Suppressor macrophage treated with lipopolysaccharide for 4 hours (primary cell): ENCODE measurements around the gene CRISP3.
"Not testable (repeated sequence)": the region's sequence is repeated elsewhere in the genome, so short reads cannot be mapped to it uniquely, and the experiment has no call there.

Experiments
- DNase-seq: peaks from one replicate; pipeline ENCODE4 v3.0.0-alpha.2; 2020

Gene CRISP3

DNA sequence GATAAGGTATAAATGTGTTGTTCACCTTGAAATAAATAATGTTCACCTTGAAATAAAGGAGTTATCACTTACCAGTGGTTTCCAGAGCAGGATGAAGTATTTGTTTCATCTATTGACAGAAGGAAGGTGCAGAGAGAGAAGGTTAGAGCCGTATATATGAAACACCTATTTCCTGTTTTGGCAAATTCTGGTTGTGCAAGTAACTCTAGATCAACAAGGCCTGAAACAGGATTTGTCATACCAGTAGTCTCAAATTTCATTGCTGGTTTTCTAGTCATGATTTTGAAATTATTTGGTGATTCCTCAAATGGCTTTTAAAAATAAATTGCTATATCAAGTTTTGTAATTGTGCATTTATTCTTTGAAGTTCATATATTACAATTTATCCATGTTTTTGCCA is at the start of gene CRISP3:
Gene CRISP3 (minus strand): TSS at position 130 of the 400 bp plus-strand sequence. CDS start 21 bp downstream, at position 109.
- no peak for DNase-seq

GRCh38 chr6:49790341-49790740 is 46.2 kb upstream of the CRISP3 start:
- no peak for DNase-seq

DNA sequence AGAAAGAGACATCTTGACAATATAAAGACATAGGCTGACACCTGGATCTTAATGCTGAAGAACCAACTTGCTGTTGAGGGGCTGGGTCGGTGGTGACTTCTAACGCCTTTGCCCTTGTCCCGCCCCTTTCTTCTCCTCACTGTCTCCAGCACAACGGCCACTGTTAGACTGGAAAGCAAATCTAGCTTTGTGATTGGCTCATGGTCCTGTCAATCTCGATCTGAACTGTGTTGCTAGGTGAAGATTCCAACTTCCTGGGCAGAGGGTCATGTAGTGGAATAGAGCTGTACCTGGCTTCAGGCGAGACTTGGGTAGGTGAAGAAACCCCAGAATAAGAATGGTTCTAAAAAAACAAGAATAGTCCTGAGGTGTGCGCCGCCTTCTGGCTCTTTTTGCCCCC is 43.0 kb upstream of the CRISP3 start, which contains the start of gene PGK2:
Gene PGK2 (minus strand): TSS at position 110 of the 400 bp plus-strand sequence. CDS start 98 bp downstream, at position 12.
- DNase-seq = no peak

- DNase-seq = no peak
Observed at GRCh38 chr6:49784272-49784671, 40.1 kb upstream of the CRISP3 start.

GRCh38 chr6:49782725-49783124 is 38.5 kb upstream of the CRISP3 start:
- DNase-seq = no peak

GRCh38 chr6:49782293-49782692 is 38.1 kb upstream of the CRISP3 start:
- DNase-seq = no peak

DNA sequence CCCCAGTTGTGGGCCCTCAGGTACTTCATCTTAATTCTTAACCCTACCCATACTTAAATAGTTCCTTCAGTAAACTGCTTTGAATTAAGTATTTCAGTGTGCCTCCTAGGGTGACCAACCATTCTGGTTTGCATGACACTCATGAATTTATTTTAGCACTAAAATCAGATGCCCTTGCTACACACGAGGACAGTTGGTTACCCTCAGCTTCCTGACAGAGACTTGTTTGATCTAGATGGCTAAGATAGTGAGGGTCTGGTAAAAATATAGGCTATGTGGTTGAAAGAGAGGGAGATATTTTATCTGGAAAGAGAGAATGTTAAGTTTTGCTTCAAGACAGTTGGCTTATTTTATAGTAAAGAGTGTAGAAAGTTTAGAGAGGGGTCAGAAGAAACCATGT is 32.3 kb upstream of the CRISP3 start:
- no peak for DNase-seq

GRCh38 chr6:49775043-49775442 is 30.9 kb upstream of the CRISP3 start:
- DNase-seq = no peak

GRCh38 chr6:49772285-49772684 is 28.1 kb upstream of the CRISP3 start:
- DNase-seq = no peak

- DNase-seq = no peak
Observed at GRCh38 chr6:49766762-49767161, 22.6 kb upstream of the CRISP3 start.

DNA sequence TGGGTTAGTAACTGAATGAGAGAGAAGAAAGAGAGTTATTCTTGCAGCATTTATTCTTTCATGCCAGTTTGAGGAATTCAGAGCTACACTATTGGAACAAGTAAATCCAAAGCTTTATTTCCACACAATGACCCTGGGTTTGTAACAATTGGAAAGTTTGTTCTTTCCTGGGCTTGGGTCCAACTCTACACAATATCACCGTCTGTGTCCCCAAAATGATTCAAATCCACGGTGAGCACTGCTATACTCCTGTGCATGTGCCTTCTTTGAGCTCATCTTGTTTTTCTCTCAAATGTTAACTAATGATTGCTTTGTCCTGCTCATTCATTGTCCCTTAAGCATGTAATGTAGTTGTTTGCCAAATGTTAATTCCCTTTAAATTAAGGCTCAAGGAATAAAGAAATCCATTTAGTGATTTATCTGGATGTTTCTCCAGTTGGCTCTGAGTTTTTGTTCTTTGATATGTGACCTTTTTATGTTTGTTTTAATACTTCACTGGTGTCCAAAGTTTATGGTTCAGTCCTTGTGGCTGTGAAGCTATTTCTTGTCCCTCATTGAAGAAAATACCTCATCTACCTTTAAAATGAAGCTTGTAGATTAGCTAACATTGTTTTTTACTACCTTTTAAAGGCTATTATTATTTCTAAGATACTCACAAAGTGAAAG is 20.5 kb upstream of the CRISP3 start:
- no peak for DNase-seq

- no peak for DNase-seq
Observed at GRCh38 chr6:49743429-49743828, 759 bp downstream of the CRISP3 start.

DNA sequence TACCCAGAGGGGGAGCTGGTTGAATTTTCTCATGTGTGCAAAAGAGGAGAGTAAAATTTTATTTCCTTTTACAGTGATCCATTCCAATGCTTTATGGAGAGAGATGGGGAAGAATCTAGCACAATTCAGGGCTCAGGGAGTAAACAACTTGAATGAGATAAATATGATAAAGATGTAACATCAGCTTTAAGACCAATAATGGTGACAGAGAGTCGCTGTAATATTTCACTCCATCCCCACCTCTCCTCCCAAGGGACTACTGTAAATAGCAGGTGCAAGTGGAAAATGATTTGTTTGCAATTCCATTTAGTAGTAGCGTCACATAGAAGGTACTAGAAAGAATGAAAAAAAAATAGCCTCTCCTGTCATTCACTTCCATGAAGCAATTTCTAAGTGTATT is 4.8 kb downstream of the CRISP3 start:
- DNase-seq = no peak

DNA sequence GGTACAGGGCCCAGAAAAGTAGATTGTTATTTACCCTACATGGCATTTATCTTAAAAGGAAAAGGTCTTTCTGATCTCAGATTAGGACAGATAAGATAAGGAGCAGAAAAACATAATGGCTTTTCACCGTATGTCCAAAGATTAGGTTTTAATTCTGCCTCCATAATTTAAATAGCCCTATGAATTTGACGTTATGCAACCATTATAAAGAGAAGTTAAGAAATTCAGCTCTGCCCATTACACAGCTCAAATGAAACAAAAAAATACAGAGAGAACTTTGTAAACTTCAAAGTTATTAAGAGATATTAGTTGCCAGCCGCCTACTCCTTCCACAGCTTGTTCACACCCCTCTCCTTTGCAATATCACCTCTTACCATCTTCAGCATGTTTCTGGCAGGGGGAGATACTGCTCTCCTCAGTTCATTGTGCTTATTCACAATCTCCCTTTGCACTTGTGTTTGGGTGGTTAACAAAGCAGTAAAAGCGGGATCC is 8.1 kb downstream of the CRISP3 start:
- DNase-seq = no peak

DNA sequence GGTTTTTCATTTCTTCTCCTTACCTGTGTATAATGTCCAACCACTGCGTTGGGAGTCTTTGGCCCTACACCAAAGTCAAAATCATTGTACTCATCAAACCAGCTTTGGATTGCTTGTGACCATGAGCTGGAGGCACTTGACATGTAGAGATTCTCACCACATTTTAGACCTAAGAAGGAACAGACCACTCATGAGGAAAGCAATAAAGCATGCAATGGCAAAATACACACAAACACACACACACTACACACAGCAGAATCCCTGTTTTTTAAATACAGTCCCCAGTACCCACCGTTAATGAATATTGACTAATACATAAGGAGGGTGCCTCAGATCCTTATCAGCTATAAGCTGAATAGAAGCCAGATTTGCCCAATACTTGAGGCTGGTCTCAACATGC is 10.5 kb downstream of the CRISP3 start:
- no peak for DNase-seq

- no peak for DNase-seq
Observed at GRCh38 chr6:49732781-49733180, 11.4 kb downstream of the CRISP3 start.

DNA sequence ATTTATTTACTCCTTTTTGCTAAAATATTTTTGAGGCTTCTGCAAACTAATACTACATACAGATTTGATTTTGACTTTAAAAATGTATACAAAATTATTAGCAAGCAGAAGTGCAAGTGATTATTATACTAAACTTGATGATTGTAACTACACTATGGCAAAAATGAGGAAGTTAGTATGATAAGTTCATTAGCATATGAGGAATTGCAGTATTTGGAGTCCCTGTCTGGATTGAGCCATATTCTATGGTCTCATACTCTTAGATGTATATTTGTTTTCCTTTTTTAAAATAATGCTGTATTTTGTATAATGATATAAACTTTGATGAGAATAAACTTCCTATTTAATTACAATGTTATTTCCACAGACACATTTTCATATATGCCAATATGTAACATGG is 13.9 kb downstream of the CRISP3 start:
- DNase-seq = no peak

DNA sequence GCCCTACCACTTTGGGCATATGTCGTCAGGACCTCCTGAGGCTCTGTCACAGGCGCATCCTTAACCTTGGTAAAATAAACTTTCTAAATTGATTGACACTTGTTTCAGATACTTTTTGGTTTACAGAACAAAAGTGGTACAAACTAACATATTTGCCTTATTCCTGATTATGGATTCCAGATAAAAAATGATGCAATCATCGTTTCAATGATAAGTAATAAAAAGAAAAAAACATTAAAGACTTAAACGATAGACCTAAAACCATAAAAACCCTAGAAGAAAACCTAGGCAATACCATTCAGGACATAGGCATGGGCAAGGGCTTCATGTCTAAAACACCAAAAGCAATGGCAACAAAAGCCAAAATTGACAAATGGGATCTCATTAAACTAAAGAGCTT is 20.3 kb downstream of the CRISP3 start:
- not testable (repeated sequence) for DNase-seq

GRCh38 chr6:49721297-49721696 is 22.9 kb downstream of the CRISP3 start:
- no peak for DNase-seq

- no peak for DNase-seq
Observed at GRCh38 chr6:49720372-49720771, 23.8 kb downstream of the CRISP3 start.

- DNase-seq = no peak
Observed at GRCh38 chr6:49713346-49713745, 30.8 kb downstream of the CRISP3 start, which contains the start of gene CRISP2. Gene CRISP2 (minus strand): TSS chr6:49713543. CDS start chr6:49709196, 4,347 bp downstream.

DNA sequence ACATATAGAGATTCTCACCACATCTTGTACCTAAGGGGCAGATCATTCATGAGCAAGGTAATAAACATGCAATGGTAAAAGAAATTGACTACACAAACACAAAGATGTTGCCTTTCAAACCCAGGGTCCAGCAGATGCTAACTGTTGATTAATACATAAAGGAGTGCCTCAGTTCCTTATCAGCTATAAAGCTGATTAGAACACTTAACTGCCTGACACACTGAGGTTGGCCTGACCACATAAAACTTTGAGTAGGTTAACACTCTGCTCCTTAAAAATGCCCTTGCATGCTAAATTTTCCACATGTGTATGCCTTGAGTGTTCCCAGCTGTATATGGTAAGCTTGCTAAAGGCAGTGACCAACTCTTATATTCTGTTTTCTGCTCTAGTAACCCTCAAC is 45.7 kb downstream of the CRISP3 start:
- DNase-seq = no peak

- no peak for DNase-seq
Observed at GRCh38 chr6:49693512-49693911, 50.7 kb downstream of the CRISP3 start.

GRCh38 chr6:49692534-49692933 is 51.7 kb downstream of the CRISP3 start:
- DNase-seq = no peak
